OCI-LY1 (cell line): ENCODE measurements around the gene ACOT12.
A peak's percentile ranks its signal among the peaks of the same experiment; 100 is the strongest.
"Not testable (repeated sequence)": the region's sequence is repeated elsewhere in the genome, so short reads cannot be mapped to it uniquely, and the experiment has no call there.

Experiments used
- H2AFZ ChIP-seq: fragments of 200-600 bp; sonication (generic), shearing (Covaris generic); 2 replicates; pipeline ENCODE4 v1.6.0; 2014; ENCODE audit warnings: antibody characterized with exemption, mild to moderate bottlenecking, low read length
- H3F3A ChIP-seq: fragments of 200-600 bp; sonication (generic), shearing (Covaris generic); 2 replicates; pipeline ENCODE4 v1.6.0; 2014; ENCODE audit warnings: mild to moderate bottlenecking, antibody characterized with exemption, low read length, moderate library complexity; ENCODE audit not compliant: insufficient read depth
- H3K27ac ChIP-seq: fragments of 200-600 bp; sonication (generic); 2 replicates; pipeline ENCODE4 v1.5.1; 2014; ENCODE audit warnings: low read length, mixed run types, mild to moderate bottlenecking, low read depth; ENCODE audit not compliant: poor library complexity, severe bottlenecking
- H3K27me3 ChIP-seq: fragments of 200-600 bp; sonication (generic); 2 replicates; pipeline ENCODE4 v1.6.0; 2014; ENCODE audit warnings: antibody characterized with exemption, mild to moderate bottlenecking, low read length, moderate library complexity; ENCODE audit not compliant: insufficient read depth
- H3K36me3 ChIP-seq: fragments of 200-600 bp; sonication (generic); 2 replicates; pipeline ENCODE4 v1.6.1; 2014; ENCODE audit warnings: mild to moderate bottlenecking, antibody characterized with exemption, low read length, moderate library complexity, mixed read lengths; ENCODE audit not compliant: insufficient read depth
- H3K4me1 ChIP-seq: fragments of 200-600 bp; sonication (generic); 2 replicates; pipeline ENCODE4 v1.5.1; 2014; ENCODE audit warnings: mild to moderate bottlenecking, low read length, moderate library complexity; ENCODE audit not compliant: insufficient read depth, severe bottlenecking
- H3K4me2 ChIP-seq: fragments of 200-600 bp; sonication (generic), shearing (Covaris generic); 2 replicates; pipeline ENCODE4 v1.6.1; 2014; ENCODE audit warnings: low read length
- H3K4me3 ChIP-seq: fragments of 200-600 bp; sonication (generic); 2 replicates; pipeline ENCODE4 v1.5.1; 2014; ENCODE audit warnings: low read length, low read depth, mild to moderate bottlenecking, mixed read lengths; ENCODE audit not compliant: poor library complexity, severe bottlenecking
- H3K79me2 ChIP-seq: fragments of 200-600 bp; shearing (Covaris generic); 2 replicates; pipeline ENCODE4 v1.6.1; 2016; ENCODE audit warnings: mixed run types, low read length, mixed read lengths; ENCODE audit not compliant: insufficient read depth
- H3K9ac ChIP-seq: fragments of 200-600 bp; sonication (generic), shearing (Covaris generic); 2 replicates; pipeline ENCODE4 v1.6.1; 2014; ENCODE audit warnings: mild to moderate bottlenecking, low read length, mixed read lengths
- H3K9me2 ChIP-seq: fragments of 200-600 bp; sonication (generic), shearing (Covaris generic); 2 replicates; pipeline ENCODE4 v1.6.1; 2014; ENCODE audit warnings: low read depth, mild to moderate bottlenecking, low read length, mixed read lengths
- H3K9me3 ChIP-seq: fragments of 200-600 bp; shearing (Covaris generic); 2 replicates; pipeline ENCODE4 v1.6.1; 2014; ENCODE audit warnings: low read length, mixed read lengths
- H4K20me1 ChIP-seq: fragments of 200-600 bp; sonication (generic), shearing (Covaris generic); 2 replicates; pipeline ENCODE4 v1.6.0; 2016; ENCODE audit warnings: mild to moderate bottlenecking, low read length; ENCODE audit not compliant: insufficient read depth
- EZH2 ChIP-seq: fragments of 200-600 bp; sonication (generic), shearing (Covaris generic); IDR thresholded peaks from 2 replicates; pipeline ENCODE4 v1.8.0; 2017; ENCODE audit warnings: borderline replicate concordance, mixed run types, mild to moderate bottlenecking, antibody characterized with exemption, low read length, moderate library complexity, mixed read lengths
- TF ChIP-seq, protein P1 (sequence below): fragments of 200-600 bp; sonication (generic), shearing (Covaris generic); IDR thresholded peaks from 2 replicates; pipeline ENCODE4 v1.5.1; 2017; ENCODE audit warnings: mild to moderate bottlenecking, antibody characterized with exemption, low read length, moderate library complexity, mixed read lengths

ACOT12 gene

GRCh38 chr5:81297531-81297930 lies 96.4 kb downstream of the ACOT12 start:
- Histone ChIP-seq H4K20me1 (no peaks in the 10 kb centered on the region), H3K27ac (no peak overlapping the region), H3K9ac (no peak overlapping the region), H3K4me1 (peaks cover 45% of the 10 kb centered on the region), H3K4me2 (peak overlapping the region; percentile 34; the same call in 1 of the 2 replicates), H3K27me3 (no peaks in the 10 kb centered on the region), H2AFZ (no peak overlapping the region), H3K36me3 (peaks cover 5% of the 10 kb centered on the region; the same call in 1 of the 2 replicates), H3F3A (no peaks in the 10 kb centered on the region), H3K79me2 (no peaks in the 10 kb centered on the region; the same call in 1 of the 2 replicates), H3K9me2 (no peaks in the 10 kb centered on the region), H3K9me3 (0 out of 2 replicates have a peak, but pooled peaks cover 6% of the 10 kb centered on the region), H3K4me3 (no peak overlapping the region)
- no peak for TF ChIP-seq EZH2
- TF ChIP-seq, protein P1, sequence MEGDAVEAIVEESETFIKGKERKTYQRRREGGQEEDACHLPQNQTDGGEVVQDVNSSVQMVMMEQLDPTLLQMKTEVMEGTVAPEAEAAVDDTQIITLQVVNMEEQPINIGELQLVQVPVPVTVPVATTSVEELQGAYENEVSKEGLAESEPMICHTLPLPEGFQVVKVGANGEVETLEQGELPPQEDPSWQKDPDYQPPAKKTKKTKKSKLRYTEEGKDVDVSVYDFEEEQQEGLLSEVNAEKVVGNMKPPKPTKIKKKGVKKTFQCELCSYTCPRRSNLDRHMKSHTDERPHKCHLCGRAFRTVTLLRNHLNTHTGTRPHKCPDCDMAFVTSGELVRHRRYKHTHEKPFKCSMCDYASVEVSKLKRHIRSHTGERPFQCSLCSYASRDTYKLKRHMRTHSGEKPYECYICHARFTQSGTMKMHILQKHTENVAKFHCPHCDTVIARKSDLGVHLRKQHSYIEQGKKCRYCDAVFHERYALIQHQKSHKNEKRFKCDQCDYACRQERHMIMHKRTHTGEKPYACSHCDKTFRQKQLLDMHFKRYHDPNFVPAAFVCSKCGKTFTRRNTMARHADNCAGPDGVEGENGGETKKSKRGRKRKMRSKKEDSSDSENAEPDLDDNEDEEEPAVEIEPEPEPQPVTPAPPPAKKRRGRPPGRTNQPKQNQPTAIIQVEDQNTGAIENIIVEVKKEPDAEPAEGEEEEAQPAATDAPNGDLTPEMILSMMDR, result no peak

GRCh38 chr5:81294021-81294420 lies 99.9 kb downstream of the ACOT12 start:
- H2AFZ ChIP-seq, result not testable (repeated sequence)

DNA sequence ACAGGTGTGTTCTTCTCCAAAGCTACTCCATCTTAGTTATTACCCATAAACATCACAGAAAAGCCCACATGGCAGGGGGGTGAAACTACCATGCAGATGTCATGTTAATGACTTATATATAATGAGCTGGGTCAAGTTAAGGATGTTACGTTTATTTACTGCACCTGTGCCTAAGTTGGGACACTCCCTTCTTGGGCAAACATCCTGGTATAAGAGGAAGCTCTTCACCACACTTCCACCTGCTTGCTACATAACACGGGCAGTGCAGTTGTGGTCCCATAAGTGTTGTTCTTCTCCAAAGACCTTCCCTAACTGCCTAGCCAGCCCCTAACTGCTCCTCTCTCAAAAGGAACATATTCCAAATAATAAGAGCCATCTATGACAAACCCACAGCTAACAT lies 101.8 kb downstream of the ACOT12 start:
- Histone ChIP-seq H3K9ac (no peak overlapping the region), H3K79me2 (peaks cover 10% of the 10 kb centered on the region; the same call in 1 of the 2 replicates), H3K4me2 (no peak overlapping the region), H3K27me3 (no peaks in the 10 kb centered on the region), H4K20me1 (no peaks in the 10 kb centered on the region), H3K4me3 (no peak overlapping the region), H3K27ac (no peak overlapping the region), H3K9me2 (no peaks in the 10 kb centered on the region), H3K36me3 (peaks cover 6% of the 10 kb centered on the region), H3K4me1 (peaks cover 8% of the 10 kb centered on the region), H3K9me3 (peaks cover 10% of the 10 kb centered on the region; the same call in 1 of the 2 replicates), H2AFZ (no peak overlapping the region), H3F3A (no peaks in the 10 kb centered on the region)
- TF ChIP-seq EZH2, result no peak
- TF ChIP-seq, protein P1, result no peak

More at GRCh38 chr5:81294021-81294420, 99.9 kb downstream of the ACOT12 start:
- not testable (repeated sequence) for H3K9me2 ChIP-seq, H3K4me3 ChIP-seq, H3K4me2 ChIP-seq, H4K20me1 ChIP-seq, H3K9ac ChIP-seq, H3K27ac ChIP-seq, H3F3A ChIP-seq, H3K36me3 ChIP-seq, H3K79me2 ChIP-seq, H3K27me3 ChIP-seq
- H3K4me1 ChIP-seq, result peaks cover 21% of the 10 kb centered on the region
- peaks cover 10% of the 10 kb centered on the region; the same call in 1 of the 2 replicates for H3K9me3 ChIP-seq

DNA sequence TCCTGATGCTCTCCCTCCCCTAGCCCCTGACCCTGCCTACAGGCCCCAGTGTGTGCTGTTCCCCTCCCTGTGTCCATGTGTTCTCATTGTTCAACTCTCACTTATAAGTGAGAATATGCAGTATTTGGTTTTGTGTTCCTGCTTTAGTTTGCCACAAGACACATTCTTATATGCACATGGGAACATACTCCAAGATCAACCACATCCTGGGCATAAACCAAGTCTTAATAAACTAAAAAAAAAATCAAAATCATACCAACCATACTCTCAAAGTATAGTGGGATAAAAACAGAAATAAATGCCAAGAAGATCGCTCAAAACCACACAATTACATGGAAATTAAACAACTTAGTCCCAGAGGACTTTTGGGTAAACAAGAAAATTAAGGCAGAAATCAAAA lies 103.8 kb downstream of the ACOT12 start:
- no peak overlapping the region for H3K9ac ChIP-seq
- H3F3A ChIP-seq, result no peaks in the 10 kb centered on the region
- peaks cover 8% of the 10 kb centered on the region for H3K4me1 ChIP-seq
- no peak overlapping the region for H3K27ac ChIP-seq
- no peak overlapping the region for H3K4me3 ChIP-seq
- H2AFZ ChIP-seq, result no peak overlapping the region
- H3K79me2 ChIP-seq, result peaks cover 10% of the 10 kb centered on the region; the same call in 1 of the 2 replicates
- H3K27me3 ChIP-seq, result no peaks in the 10 kb centered on the region
- TF ChIP-seq EZH2, result no peak
- TF ChIP-seq, protein P1, result no peak
- no peak overlapping the region for H3K4me2 ChIP-seq
- H3K9me3 ChIP-seq, result peaks cover 10% of the 10 kb centered on the region; the same call in 1 of the 2 replicates
- H4K20me1 ChIP-seq, result no peaks in the 10 kb centered on the region
- no peaks in the 10 kb centered on the region for H3K9me2 ChIP-seq
- H3K36me3 ChIP-seq, result peaks cover 10% of the 10 kb centered on the region
